G401.6 (cell line): ENCODE results near the gene MBTPS1.

Experiments used
- FAIRE-seq: peaks from 2 replicates; lab custom pipeline; 2012; peaks lifted over from hg19 to GRCh38; lab: Jason Lieb, UNC

The MBTPS1 gene

DNA sequence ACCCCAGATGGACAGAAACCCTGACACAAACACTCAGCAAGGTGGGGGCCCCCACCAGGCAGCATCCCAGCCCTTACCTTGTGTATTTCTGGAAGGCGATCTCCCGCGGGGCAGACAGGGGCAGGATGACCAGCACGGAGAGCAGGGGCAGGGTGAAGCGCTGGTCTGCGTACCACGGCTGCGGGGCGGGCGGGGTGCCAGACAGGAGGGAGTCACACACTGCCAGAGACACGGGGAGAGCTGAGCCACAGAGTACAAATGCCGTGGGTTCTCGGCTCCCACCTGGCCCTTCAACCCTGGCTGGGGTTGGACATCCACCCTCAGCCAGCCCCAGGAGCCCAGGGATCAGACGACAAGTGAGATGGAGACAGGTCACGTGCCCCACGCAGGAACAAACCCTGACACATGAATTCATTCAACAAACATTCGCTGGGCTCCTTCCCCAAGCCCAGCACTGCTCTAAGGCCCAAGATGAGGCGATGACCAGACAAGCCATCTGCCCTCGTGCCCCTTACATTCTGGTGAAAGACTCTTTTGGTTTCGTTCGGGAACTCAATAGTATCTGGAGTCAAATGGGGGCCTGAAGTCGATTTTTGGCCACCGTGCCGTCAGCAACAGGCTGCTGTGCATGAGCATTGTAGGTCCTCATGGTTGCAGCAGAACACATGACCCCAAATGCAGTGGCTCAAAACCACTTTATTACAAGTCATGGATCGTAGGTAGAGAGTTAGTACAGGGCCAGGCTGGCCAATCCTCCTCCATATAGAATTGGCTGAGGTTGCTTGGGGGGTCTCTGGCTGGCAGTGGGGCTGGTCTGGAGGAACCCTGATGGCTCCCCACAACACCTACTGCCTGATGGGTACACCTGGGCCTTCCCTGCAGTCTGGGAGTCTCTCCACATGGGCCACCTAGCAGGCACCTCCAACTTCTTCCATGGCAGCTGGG lies 83.2 kb downstream of the MBTPS1 start:
- no peak for FAIRE-seq

DNA sequence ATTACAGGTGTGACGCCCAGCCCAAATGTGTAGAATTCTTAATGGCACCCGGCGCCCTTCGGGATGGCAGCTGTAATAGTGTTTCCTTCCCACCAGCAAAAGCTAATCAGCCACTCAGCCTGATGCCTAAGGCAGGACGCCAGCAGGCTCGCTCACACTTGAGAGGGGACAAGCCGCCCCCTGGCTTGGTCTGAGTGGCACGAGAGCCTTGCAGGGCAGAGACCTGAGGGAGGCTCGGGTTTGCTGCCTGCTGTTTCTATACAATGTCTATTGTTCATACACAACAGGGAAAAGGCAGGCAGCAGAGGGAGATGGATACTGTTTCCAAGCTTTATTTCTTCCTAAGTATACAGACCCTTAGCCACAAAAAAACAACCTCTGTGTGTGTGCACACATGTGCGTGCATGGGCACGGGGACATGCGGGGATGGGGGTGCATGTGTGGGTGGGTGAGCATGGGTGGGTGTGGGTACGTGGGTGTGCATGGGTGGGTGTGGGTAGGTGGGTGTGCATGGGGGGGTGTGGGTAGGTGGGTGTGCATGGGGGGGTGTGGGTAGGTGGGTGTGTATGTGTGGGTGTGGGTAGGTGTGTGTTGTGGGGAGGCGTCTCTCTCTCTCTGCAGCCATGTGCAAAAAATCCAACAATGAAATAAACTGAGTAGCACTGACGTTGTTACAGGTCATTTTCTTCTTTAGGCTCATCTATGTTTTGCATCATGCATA lies 84.1 kb downstream of the MBTPS1 start:
- no peak for FAIRE-seq

DNA sequence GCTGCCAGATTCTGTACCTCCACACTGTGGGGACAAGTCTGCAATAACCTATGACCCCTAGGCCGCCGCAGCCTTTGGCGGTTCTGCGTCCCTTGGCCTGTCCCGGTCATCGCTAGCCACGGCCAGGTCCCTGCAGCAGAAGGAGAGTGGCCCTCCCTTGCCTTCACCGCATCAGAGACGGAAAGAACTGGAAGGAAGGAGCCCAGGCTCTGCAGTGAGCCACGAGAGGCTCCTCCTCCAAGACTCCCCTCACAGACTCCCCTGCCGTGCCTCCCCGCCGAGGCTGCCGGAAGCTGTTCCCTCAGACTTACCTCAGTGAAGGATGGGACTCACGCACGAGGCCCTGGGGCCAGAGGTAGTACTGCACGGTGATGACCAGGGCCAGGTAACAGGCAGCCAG lies 85.2 kb downstream of the MBTPS1 start:
- FAIRE-seq = no peak

DNA sequence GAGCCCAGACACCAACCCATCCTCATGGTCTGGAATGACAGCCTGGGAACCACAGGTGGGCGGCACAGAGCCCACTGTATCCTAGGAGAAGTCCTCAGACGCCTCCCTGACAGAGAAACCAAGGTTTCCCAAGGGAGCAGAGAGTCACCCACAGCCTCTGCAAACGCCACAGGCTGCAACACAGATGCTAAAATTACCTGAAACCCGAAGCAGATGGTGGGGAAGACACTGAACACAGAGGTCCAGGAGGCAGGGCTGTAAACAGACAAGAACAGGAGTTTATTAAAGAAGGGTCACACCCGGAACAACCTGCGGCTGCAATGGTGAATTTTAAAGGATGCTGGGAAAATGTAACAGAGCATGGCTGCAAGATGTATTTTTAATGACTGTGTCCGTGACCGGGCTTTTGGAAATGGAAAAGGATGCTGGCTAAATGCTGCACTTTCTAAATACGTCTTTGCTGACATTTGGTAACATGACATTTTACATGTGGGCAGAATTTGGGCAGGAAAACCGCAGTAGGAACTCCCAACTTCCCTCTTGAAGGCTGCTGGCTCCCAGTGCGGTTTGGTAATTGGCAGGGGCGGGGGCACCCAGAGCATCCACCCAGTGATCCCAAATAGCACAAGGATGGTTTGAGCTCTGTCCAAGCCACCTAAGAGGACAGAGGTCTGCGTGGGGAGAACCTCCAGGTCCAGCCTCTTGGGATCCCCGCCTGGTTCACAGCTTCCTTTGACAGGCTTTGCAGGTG lies 87.3 kb downstream of the MBTPS1 start:
- no peak for FAIRE-seq

DNA sequence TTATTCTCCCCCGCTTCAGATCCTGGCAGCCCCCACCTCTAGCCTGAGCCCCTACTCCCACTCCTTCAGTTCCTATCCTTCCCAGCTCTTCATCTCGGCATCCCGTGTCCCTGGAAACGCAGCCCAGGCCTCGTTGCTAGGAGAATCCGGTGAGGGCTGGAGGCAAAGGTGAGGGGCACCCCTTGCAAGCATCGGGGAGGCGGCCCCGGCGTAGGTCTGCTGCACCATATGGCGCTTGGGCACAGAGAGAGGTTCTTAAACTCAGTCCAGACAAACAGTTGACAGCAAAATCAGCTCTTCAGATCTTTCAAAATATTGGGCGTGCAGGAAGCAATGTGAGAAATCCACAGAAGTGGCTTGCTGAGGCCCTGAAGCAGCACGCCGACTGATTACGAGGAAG lies 89.1 kb downstream of the MBTPS1 start:
- no peak for FAIRE-seq

DNA sequence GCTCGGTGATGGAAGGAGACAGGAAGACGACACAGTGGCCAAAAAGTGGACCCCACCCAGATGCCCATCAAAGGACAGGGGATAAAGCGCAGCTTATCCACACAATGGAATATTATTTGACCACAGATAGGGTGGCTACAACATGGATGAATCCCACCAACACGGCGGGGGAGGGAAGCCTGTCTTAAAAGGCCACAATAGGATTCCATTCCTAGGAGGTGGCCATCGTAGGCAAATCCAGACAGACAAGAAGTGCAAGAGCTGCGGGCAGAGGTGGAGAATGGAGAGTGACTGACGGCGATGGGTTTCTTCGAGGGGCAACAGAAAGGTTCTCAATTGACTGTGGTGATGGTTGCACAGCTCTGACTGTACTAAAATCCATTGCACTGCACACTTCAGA lies 90.1 kb downstream of the MBTPS1 start:
- no peak for FAIRE-seq

DNA sequence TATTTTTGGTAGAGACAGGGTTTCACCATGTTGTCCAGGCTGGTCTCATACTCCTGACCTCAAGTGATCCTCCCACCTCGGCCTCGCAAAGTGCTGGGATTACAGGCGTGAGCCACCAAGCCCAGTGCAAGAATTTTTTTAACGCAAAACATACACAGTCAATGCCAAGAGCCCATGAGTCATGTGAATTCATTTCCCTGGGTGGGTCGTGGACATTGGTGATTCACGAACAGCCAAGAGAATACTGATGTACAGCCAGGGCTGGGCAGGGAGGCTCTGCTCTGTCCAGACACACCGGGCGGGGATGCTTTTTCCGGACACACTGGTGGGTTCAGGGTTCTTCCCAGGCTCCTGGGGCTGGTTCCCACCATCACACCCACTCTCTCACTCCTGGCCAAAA lies 91.9 kb downstream of the MBTPS1 start:
- no peak for FAIRE-seq

DNA sequence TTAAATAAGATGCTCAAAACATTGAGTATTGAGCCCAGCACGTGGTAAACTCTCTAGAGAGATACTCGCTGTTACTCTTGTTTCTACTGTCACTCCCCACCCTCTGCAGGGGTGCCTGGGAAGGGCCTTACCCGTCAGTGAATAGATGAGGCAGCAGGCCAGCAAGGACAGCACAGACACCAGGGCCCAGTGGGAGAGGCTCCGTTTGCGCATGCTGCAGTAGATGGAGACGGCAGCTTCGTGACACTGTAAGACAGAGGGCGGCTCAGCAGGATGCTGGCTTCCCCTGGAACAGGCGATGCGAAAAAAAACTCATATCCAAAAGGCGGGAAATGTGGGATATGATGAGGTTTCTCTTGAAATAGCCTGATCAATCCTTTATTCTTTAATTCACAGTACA lies 94.1 kb downstream of the MBTPS1 start:
- no peak for FAIRE-seq

DNA sequence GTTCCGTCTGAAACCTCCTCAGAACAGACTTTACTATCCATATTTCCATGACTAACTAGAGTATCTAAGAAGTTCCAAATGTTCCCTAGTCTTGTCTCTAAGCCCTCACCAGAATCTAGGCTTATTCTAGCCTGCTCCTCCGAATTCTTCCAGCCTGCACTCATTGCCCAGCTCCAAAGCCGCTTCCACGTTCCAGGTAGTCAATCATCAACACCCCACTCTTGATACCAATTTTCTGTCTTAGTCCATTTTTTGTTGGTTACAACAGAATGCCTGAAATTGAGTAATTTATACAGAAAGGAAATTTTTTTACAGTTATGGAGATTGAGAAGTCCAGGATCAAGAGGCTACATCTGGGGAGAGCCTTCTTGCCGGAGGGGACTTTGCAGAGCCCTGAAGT lies 95.3 kb downstream of the MBTPS1 start:
- FAIRE-seq = no peak

DNA sequence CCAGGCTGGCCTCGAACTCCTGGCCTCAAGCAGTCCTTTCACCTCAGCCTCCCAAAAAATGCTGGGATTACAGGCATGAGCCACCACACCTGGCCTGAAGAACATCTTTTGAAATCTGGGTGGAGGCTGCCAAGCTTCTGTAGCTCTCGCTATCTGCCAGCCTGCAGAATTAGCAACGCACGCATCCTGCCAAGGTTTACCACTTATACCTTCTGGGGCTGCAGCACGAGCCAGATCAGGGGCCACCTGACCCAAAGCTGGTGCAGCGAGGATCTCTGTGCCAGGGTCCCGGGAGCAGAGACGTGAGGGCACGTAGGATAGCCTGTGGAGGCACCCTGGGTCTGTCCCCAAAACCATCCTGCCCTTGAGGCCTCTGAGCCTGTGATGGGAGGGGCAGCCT lies 96.4 kb downstream of the MBTPS1 start:
- no peak for FAIRE-seq

DNA sequence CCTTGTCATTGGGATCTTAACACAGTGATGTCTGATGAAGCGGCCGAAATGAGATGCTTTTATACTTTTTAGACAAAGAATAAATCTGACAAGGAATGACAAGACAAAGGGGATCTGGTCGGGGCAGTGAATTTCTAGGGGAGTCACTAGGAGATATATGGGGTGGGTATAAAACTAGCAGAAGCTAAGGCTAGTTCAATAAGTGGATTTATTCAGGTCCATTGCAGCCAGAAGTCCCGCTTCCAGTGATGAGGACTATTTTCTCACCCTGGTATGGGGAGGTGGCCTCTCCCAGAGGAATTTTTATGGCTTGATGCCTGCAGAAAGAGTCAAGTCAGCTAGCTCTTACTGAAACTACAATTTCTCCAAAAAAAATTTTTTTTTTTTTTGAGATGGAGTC lies 98.0 kb downstream of the MBTPS1 start:
- FAIRE-seq = no peak

DNA sequence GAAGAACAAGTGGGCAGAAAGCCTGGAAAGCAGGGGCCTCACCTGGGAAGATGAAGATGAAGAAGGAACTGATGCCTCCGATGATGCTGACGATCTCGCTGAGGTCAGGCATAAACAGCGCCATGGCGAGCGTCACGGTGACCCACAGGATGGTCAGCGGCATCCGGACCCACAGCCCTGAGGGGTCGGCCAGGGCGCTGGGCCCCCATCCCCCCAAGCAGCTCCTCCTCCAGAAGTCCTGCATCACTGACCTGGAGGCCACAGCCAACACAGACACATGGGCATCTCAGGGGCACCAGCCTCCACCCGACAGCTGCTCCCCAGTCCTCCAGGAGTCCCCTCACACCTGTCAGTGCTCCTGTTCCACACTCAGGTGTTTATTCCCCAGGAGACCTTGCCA lies 100.3 kb downstream of the MBTPS1 start:
- no peak for FAIRE-seq

DNA sequence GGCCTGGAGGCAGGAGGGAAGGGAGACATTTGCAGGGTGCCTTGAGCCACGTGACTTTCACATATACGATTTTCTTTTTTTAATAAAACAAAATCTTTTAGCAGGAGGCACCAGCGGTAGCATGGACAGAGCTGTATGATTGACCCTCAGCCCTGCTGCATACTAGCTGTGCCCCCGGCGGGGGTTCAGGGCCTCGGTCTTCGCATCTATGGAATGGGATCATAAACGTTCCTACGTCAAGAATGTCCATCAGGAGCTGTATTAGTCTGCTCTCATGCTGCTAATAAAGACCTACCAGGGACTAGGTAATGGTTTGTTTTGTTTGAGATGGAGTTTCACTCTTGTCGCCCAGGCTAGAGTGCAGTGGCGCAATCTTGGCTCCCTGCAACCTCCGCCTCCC lies 101.3 kb downstream of the MBTPS1 start:
- no peak for FAIRE-seq

DNA sequence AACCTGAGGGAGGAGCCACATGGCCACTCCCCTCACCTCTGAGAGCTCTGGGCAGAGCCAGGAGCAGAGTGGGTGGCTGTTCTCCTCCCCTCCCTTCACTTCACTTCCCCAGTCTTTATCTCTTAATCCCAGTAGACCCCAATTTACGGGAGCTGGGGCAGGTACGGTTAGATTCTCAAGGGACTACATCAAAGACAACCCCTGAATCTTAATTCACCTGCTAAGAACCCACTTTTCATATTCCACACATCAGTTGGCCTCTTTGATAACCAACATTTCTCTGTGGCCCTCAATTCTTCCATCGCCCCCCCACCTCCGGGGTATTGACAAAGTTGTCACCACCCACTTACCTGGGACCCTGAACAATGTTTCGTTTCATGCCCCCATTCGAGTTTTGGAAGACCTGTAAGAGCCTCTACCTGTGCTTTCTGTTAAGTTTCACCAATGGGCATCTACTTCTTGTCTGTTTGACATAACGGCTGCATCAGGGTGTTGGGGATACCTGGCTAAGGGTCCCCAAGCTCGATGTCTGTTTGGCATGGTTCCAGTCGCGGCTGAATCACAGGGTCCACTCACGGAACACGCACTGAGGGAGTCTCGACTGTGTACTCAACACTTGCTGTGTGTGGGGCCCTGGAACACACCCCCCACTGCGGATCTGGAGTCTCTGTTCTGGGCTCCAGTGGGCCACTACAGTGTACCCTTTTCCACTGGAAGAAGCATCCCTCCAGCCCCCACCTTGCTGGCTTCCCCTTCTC lies 102.0 kb downstream of the MBTPS1 start:
- FAIRE-seq = no peak

DNA sequence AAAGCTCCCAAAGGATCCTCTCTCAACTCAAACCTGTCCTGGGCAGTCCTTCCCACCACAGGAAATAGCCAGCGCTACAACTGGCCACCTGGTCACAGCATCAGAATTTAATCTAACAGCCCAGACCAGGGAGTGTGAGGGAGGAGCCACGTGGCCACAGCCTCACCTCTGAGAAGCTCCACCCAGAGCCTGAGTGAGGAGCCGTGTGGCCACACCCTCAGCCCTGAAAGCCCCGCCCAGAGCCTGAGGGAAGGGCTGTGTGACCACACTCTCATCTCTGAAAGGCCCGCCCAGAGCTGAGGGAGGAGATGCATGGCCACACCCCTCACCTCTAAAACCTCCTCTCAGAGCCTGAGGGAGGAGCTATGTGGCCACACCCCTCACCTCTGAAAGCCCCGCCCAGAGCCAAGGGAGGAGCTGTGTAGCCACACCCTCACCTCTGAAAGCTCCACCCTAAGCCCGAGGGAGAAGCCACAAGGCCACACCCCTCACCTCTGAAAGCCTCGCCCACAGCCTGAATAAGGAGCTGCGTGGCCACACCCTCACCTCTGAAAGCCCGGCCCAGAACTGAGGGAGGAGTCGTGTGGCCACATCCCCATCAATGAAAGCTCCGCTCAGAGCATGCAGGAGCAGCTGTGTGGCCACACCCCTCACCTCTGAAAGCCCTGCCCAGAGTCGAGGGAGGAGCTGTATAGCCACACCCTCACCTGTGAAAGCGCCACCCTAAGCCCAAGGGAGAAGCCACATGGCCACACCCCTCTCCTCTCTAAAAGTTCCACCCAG lies 102.8 kb downstream of the MBTPS1 start:
- peak; percentile 76 for FAIRE-seq

DNA sequence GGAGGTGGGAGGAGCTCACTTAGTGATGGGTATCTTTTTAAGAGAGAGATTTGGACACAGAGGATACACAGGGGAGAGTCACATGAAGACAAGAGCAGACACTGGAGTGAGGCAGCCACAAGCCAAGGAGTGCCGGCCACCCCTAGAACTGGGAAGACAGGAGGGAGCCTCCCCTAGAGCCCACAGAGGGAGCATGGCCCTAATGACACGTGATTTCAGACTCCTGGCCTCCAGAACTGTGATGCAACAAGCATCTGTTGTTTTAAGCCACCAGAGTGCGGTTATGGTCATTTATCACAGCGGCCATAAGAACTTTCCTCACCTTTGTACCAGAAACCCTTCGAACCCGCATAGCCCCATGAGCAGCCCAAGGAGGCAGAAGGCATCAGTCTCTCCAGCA lies 107.5 kb downstream of the MBTPS1 start:
- no peak for FAIRE-seq

DNA sequence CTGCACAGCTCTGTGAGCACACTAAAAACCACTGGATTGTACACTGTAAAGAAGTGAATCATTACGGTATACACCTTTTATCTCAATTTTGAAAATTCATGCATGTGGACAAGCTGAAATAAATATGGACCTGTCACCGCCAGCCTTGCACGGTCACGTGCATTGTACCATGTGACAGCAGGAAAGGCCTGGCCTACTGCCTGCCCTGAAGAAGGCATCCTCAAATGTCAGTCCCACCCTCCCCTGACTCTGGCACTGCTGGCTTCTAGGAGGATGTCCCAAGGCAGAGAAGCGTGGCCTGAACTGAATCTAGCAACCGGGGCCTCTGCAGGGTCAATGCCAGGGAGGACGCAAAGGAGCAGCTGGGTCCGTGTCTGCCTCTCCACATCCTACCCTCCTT lies 108.8 kb downstream of the MBTPS1 start:
- FAIRE-seq = no peak

DNA sequence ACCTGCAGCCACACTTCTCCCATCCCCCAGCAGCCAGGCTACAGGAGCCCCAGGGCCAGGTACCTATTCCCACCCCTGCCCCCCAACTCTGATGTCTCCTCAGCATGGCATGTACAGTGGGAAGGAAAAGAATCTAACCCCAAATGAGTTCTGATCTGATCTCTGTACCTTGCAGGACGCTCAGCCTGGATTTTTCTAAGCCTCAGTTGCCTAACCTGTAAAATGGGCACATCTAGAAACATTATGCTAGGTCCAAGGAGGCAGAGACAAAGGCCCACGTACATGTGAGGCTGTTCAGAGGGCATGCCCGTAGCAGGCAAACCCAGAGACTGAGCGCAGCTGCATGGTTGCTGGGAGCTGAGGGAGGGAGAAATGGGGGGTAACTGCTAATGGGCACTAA lies 109.2 kb downstream of the MBTPS1 start:
- FAIRE-seq = no peak

DNA sequence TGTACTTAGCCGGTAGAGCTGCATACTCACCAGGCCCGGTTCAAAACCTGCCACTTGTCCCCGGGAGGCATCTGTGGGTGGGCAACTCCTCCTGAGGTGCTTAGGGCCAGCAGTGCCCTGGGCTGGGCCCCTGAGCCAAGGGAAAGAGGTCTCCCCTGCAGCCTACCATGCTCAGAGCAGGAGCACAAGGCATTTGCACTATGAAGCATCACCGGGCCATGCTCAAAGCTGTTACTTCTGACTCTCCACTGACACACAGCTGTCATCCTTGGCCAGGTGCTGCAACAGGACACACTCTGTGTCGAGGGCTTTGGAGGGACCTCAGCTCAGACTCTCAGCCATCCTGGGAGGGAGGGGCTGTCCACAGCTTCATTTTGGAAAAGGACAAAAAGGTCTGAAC lies 111.4 kb downstream of the MBTPS1 start:
- FAIRE-seq = no peak

DNA sequence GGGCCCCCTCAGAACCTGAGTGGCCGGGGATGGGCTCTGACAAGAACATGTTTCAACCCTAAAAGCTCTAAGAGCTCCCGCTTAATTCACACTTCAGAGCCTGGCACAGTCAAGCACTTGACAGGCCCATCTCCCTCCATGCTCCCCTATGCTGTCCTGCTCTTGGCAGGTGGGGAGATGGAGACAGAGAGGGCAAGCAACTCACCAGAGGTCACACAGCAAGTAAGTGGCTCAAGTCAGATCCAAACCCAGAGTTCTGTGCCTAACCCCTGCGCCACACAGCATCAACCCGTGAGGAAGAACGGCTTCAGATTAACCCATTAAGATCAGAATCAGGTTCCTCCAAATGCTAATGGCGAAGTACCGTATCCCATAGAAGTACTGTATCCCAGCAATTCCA lies 112.3 kb downstream of the MBTPS1 start:
- FAIRE-seq = no peak
